Neural cell (in vitro differentiated cells): ENCODE results near the gene MARF1. TPM values are rescaled to one million over a fixed set of nuclear protein-coding genes. Genes with fewer than 3 reads are reported as not detected.

Experiments
- H2AFZ ChIP-seq: fragments of 200-600, 300-800 bp; sonication (generic), shearing (Covaris generic); 2 replicates; pipeline ENCODE4 v1.6.0; 2014; ENCODE audit warnings: low read depth, mild to moderate bottlenecking, antibody characterized with exemption, low read length, moderate library complexity
- H3F3A ChIP-seq: fragments of 200-600 bp; shearing (Covaris generic); 2 replicates; pipeline ENCODE4 v1.6.1; 2016; ENCODE audit warnings: mild to moderate bottlenecking, moderate library complexity, mixed read lengths, antibody characterized with exemption, low read length; ENCODE audit not compliant: insufficient read depth, poor library complexity, severe bottlenecking
- H3K27ac ChIP-seq: fragments of 200-600, 300-800 bp; sonication (generic), shearing (Covaris generic); 2 replicates; pipeline ENCODE4 v1.5.1; 2014; ENCODE audit warnings: mild to moderate bottlenecking, low read length, moderate library complexity
- H3K27me3 ChIP-seq: fragments of 300-800, 200-600 bp; sonication (generic), shearing (Covaris generic); 2 replicates; pipeline ENCODE4 v1.6.0; 2014; ENCODE audit warnings: mild to moderate bottlenecking, low read depth, low read length, moderate library complexity; ENCODE audit not compliant: insufficient read depth
- H3K36me3 ChIP-seq: fragments of 300-800, 200-600 bp; sonication (generic), shearing (Covaris generic); 2 replicates; pipeline ENCODE4 v1.5.1; 2014; ENCODE audit warnings: mild to moderate bottlenecking, antibody characterized with exemption, low read length, moderate library complexity; ENCODE audit not compliant: insufficient read depth
- H3K4me2 ChIP-seq: fragments of 300-800, 200-600 bp; sonication (generic), shearing (Covaris generic); 2 replicates; pipeline ENCODE4 v1.6.0; 2014; ENCODE audit warnings: mild to moderate bottlenecking, low read length
- H3K4me3 ChIP-seq: fragments of 300-800, 200-600 bp; sonication (generic), shearing (Covaris generic); 2 replicates; pipeline ENCODE4 v1.5.1; 2014; ENCODE audit warnings: mild to moderate bottlenecking, low read length, moderate library complexity
- H3K79me2 ChIP-seq: fragments of 200-600 bp; shearing (Covaris generic); replicated peaks from 2 replicates; pipeline ENCODE4 v1.6.0; 2014; ENCODE audit warnings: mild to moderate bottlenecking, low read length, moderate library complexity; ENCODE audit not compliant: insufficient read depth
- H3K9ac ChIP-seq: fragments of 300-800, 200-600 bp; sonication (generic), shearing (Covaris generic); 2 replicates; pipeline ENCODE4 v1.6.1; 2016; ENCODE audit warnings: mild to moderate bottlenecking, low read length, mixed read lengths
- H3K9me2 ChIP-seq: fragments of 200-600 bp; shearing (Covaris generic); 2 replicates; pipeline ENCODE4 v1.6.1; 2016; ENCODE audit warnings: mild to moderate bottlenecking, low read length, mixed read lengths; ENCODE audit not compliant: insufficient read depth
- H3K9me3 ChIP-seq: fragments of 200-600, 300-800 bp; sonication (generic), shearing (Covaris generic); 2 replicates; pipeline ENCODE4 v1.6.1; 2016; ENCODE audit warnings: mild to moderate bottlenecking, mixed run types, low read length, moderate library complexity, mixed read lengths
- H4K20me1 ChIP-seq: fragments of 200-600 bp; shearing (Covaris generic); 2 replicates; pipeline ENCODE4 v1.6.1; 2016; ENCODE audit warnings: mild to moderate bottlenecking, mixed run types; ENCODE audit not compliant: insufficient read depth
- CTCF ChIP-seq: fragments of 450-650 bp; IDR thresholded peaks from 2 replicates; pipeline ENCODE4 v1.5.1; 2014; ENCODE audit warnings: antibody characterized with exemption, mild to moderate bottlenecking, moderate library complexity; ENCODE audit not compliant: poor library complexity, severe bottlenecking
- EP300 ChIP-seq: fragments of 450-650 bp; conservative IDR thresholded peaks from 2 replicates; pipeline ENCODE4 v1.6.1; 2014; ENCODE audit warnings: antibody characterized with exemption, mild to moderate bottlenecking, moderate library complexity; ENCODE audit not compliant: poor library complexity, severe bottlenecking
- EZH2 ChIP-seq: fragments of 200-600, 300-800 bp; shearing (Covaris generic), sonication (generic); IDR thresholded peaks from 2 replicates; pipeline ENCODE4 v1.6.1; 2014; ENCODE audit warnings: antibody characterized with exemption, low read length, borderline replicate concordance, mild to moderate bottlenecking; ENCODE audit not compliant: insufficient read depth, poor library complexity, severe bottlenecking
- MXI1 ChIP-seq: fragments of 450-650 bp; conservative IDR thresholded peaks from 2 replicates; pipeline ENCODE4 v1.6.1; 2014; ENCODE audit warnings: antibody characterized with exemption, mild to moderate bottlenecking; ENCODE audit not compliant: poor library complexity, severe bottlenecking
- POLR2AphosphoS5 ChIP-seq: IDR thresholded peaks from 2 replicates; pipeline ENCODE4 v1.6.1; 2012
- RAD21 ChIP-seq: fragments of 450-650 bp; conservative IDR thresholded peaks from 2 replicates; pipeline ENCODE4 v1.6.1; 2014; ENCODE audit warnings: antibody characterized with exemption, mild to moderate bottlenecking, moderate library complexity
- REST ChIP-seq: IDR thresholded peaks from 2 replicates; pipeline ENCODE4 v1.6.1; 2012; ENCODE audit warnings: borderline replicate concordance
- SMC3 ChIP-seq: fragments of 450-650 bp; conservative IDR thresholded peaks from 2 replicates; pipeline ENCODE4 v1.6.1; 2014; ENCODE audit warnings: antibody characterized with exemption, mild to moderate bottlenecking, moderate library complexity; ENCODE audit not compliant: poor library complexity
- TAF1 ChIP-seq: IDR thresholded peaks from 2 replicates; pipeline ENCODE4 v1.6.1; 2012; ENCODE audit warnings: low read depth
- polyA plus RNA-seq: library from polyadenylated mRNA; depleted of rRNA; stranded (reverse); fragments of >200 nt; gene quantifications from 2 replicates; pipeline ENCODE4 v1.2.3, GENCODE V29; 2014

Gene MARF1
- polyA plus RNA-seq, 1 donor from 2014 or later, result 23.2 TPM

- H3K79me2 ChIP-seq, result no peaks in the 10 kb centered on the region
- peaks cover 10% of the 10 kb centered on the region for H3K36me3 ChIP-seq
- H3K9me2 ChIP-seq, result no peaks in the 10 kb centered on the region
- H4K20me1 ChIP-seq, result no peaks in the 10 kb centered on the region
- no peak overlapping the region for H2AFZ ChIP-seq
- H3K27me3 ChIP-seq, result no peaks in the 10 kb centered on the region
- H3K4me2 ChIP-seq, result no peak overlapping the region
- no peak for TF ChIP-seq TAF1
- TF ChIP-seq REST, result no peak
- no peak for TF ChIP-seq MXI1
- TF ChIP-seq EZH2, result no peak
- TF ChIP-seq EP300, result no peak
- no peak for TF ChIP-seq POLR2AphosphoS5
- no peak for TF ChIP-seq CTCF
- no peak for TF ChIP-seq SMC3
- no peak for TF ChIP-seq RAD21
- H3K27ac ChIP-seq, result no peak overlapping the region
- H3K4me3 ChIP-seq, result no peak overlapping the region
- H3K9ac ChIP-seq, result no peak overlapping the region
- H3F3A ChIP-seq, result no peaks in the 10 kb centered on the region
- H3K9me3 ChIP-seq, result no peaks in the 10 kb centered on the region
Measured at GRCh38 chr16:15602285-15603044, 40.5 kb downstream of the MARF1 start.

- Histone ChIP-seq H3K27ac (no peak overlapping the region), H3K4me2 (no peak overlapping the region), H3K9me3 (no peaks in the 10 kb centered on the region), H4K20me1 (no peaks in the 10 kb centered on the region), H3K79me2 (no peaks in the 10 kb centered on the region), H3K27me3 (no peaks in the 10 kb centered on the region), H3K36me3 (peaks cover 10% of the 10 kb centered on the region), H3F3A (no peaks in the 10 kb centered on the region), H2AFZ (no peak overlapping the region), H3K9ac (no peak overlapping the region), H3K4me3 (no peak overlapping the region), H3K9me2 (no peaks in the 10 kb centered on the region)
- TF ChIP-seq EP300, result no peak
- TF ChIP-seq REST, result no peak
- TF ChIP-seq CTCF, result no peak
- no peak for TF ChIP-seq RAD21
- TF ChIP-seq TAF1, result no peak
- no peak for TF ChIP-seq MXI1
- no peak for TF ChIP-seq EZH2
- no peak for TF ChIP-seq POLR2AphosphoS5
- TF ChIP-seq SMC3, result no peak
Measured at GRCh38 chr16:15601212-15601879, 41.6 kb downstream of the MARF1 start.
